Caco-2 (cell line): ENCODE results near the gene GCLM. TPM values are rescaled to one million over a fixed set of nuclear protein-coding genes. Genes with fewer than 3 reads are reported as not detected.

Experiments
- BruUV-seq: library from RNA; stranded (reverse); fragments of 400-500 nt; replicated peaks from 2 replicates; lab custom pipeline; 2021; lab: Mats Ljungman, UMichigan
- CTCF ChIA-PET: fragments of 300-600 bp; sonication (Branson Sonifier 250); formaldehyde crosslinking; loops from one replicate; lab custom pipeline; 2022; ENCODE audit warnings: antibody characterized with exemption; lab: Charles Lee
- POLR2A ChIA-PET: fragments of 300-600 bp; sonication (Branson Sonifier 250); formaldehyde crosslinking; loops from one replicate; lab custom pipeline; 2022; ENCODE audit warnings: antibody characterized with exemption; lab: Charles Lee
- DNase-seq, 2 experiments: peaks; one replicate each; pipeline versions ENCODE4 v3.0.0 to v3.0.0-alpha.2; 2020 to 2022
- H3K27me3 ChIP-seq: replicated peaks from 2 replicates; pipeline ENCODE4 v1.6.0; 2011; ENCODE audit warnings: low read length; ENCODE audit not compliant: control insufficient read depth, insufficient read depth
- H3K36me3 ChIP-seq: 2 replicates; pipeline ENCODE4 v1.5.1; 2011; ENCODE audit warnings: low read length; ENCODE audit not compliant: control insufficient read depth, insufficient read depth
- H3K4me1 ChIP-seq: fragments of 250-450 bp; sonication (Bioruptor Pico); 2 replicates; pipeline ENCODE4 v1.5.1; 2020; ENCODE audit warnings: mild to moderate bottlenecking
- H3K4me3 ChIP-seq: 2 replicates; pipeline ENCODE4 v1.5.1; 2011; ENCODE audit warnings: low read depth, mild to moderate bottlenecking, control low read depth, low read length
- H3K9me3 ChIP-seq: fragments of 250-450 bp; sonication (Bioruptor Pico); 2 replicates; pipeline ENCODE4 v1.5.1; 2020; ENCODE audit warnings: mild to moderate bottlenecking, moderate library complexity
- H3K27ac Mint-ChIP-seq: one replicate; pipeline ENCODE4 v1.8.0; 2022; ENCODE audit warnings: mixed read lengths; ENCODE audit not compliant: unreplicated experiment
- H3K27me3 Mint-ChIP-seq: one replicate; pipeline ENCODE4 v1.8.0; 2022; ENCODE audit warnings: mixed read lengths; ENCODE audit not compliant: insufficient read depth, unreplicated experiment
- H3K36me3 Mint-ChIP-seq: one replicate; pipeline ENCODE4 v1.8.0; 2022; ENCODE audit warnings: mild to moderate bottlenecking, mixed read lengths; ENCODE audit not compliant: insufficient read depth, unreplicated experiment
- H3K4me1 Mint-ChIP-seq: one replicate; pipeline ENCODE4 v1.8.0; 2022; ENCODE audit warnings: low read depth, mixed read lengths; ENCODE audit not compliant: unreplicated experiment
- H3K4me3 Mint-ChIP-seq: one replicate; pipeline ENCODE4 v1.8.0; 2022; ENCODE audit warnings: mild to moderate bottlenecking, moderate library complexity, mixed read lengths; ENCODE audit not compliant: unreplicated experiment
- H3K9me3 Mint-ChIP-seq: one replicate; pipeline ENCODE4 v1.8.0; 2022; ENCODE audit warnings: mixed read lengths; ENCODE audit not compliant: unreplicated experiment
- intact Hi-C: fragments of 100-400 bp; cut with micrococcal nuclease; formaldehyde crosslinking; loops from one replicate; pipeline ENCODE4 v1.10.0; 2022; ENCODE audit not compliant: unreplicated experiment
- total RNA-seq: library from RNA; stranded (reverse); gene quantifications from 2 replicates; pipeline ENCODE4 v1.2.3, GENCODE V29; 2022
- TF ChIP-seq, protein P1 (sequence below), 2 experiments: fragments of 200-600 bp in 1 of 2; IDR thresholded peaks; 1 replicate in 1 of 2; 2 replicates in 1 of 2; pipeline versions ENCODE4 v1.5.1 to v1.8.0; 2011 to 2022; ENCODE audit warnings: antibody characterized with exemption in 1 of 2, control low read depth in 1 of 2, inconsistent platforms in 1 of 2, low read depth in 1 of 2, low read length in 1 of 2, mild to moderate bottlenecking in 1 of 2, moderate library complexity in 1 of 2; ENCODE audit not compliant: insufficient read depth in 1 of 2, severe bottlenecking in 1 of 2, unreplicated experiment in 1 of 2

Gene GCLM
- total RNA-seq, 1 experiment from 2014 or later: 11.8 TPM

DNA sequence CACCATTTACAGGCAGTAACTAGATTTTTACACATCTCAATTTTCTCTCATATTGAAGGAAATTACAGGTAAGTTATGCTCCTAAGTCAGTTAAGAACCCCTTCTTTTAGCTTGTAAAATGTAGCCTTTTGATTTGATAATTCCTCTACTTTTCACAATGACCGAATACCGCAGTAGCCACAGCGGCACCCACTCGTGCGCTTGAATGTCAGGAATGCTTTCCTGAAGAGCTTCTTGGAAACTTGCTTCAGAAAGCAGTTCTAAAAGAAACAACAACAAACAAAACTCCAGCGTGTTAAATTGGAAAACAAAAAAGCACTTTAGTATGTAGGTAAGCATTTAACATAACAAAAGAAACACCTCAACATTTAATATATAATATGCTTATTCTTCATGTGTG lies 20.3 kb downstream of the GCLM start:
- ChIA-PET POLR2A (no interaction called here), CTCF (no interaction called here)
- Mint-ChIP-seq H3K27me3 (no peaks in the 10 kb centered on the region), H3K4me3 (no peak overlapping the region), H3K9me3 (no peaks in the 10 kb centered on the region), H3K36me3 (peaks cover 6% of the 10 kb centered on the region), H3K4me1 (peaks cover 6% of the 10 kb centered on the region), H3K27ac (no peak overlapping the region)
- TF ChIP-seq, protein P1, sequence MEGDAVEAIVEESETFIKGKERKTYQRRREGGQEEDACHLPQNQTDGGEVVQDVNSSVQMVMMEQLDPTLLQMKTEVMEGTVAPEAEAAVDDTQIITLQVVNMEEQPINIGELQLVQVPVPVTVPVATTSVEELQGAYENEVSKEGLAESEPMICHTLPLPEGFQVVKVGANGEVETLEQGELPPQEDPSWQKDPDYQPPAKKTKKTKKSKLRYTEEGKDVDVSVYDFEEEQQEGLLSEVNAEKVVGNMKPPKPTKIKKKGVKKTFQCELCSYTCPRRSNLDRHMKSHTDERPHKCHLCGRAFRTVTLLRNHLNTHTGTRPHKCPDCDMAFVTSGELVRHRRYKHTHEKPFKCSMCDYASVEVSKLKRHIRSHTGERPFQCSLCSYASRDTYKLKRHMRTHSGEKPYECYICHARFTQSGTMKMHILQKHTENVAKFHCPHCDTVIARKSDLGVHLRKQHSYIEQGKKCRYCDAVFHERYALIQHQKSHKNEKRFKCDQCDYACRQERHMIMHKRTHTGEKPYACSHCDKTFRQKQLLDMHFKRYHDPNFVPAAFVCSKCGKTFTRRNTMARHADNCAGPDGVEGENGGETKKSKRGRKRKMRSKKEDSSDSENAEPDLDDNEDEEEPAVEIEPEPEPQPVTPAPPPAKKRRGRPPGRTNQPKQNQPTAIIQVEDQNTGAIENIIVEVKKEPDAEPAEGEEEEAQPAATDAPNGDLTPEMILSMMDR (IDR thresholded peaks at IDR 0.05; ENCODE audit: insufficient read depth in 1 of 2, low read depth in 1 of 2, low read length in 1 of 2, severe bottlenecking in 1 of 2, unreplicated experiment in 1 of 2): no peak
- no TSS peak for BruUV-seq
- Histone ChIP-seq H3K9me3 (no peaks in the 10 kb centered on the region), H3K27me3 (no peaks in the 10 kb centered on the region), H3K4me3 (no peak overlapping the region), H3K36me3 (no peaks in the 10 kb centered on the region), H3K4me1 (no peaks in the 10 kb centered on the region)
- no peak for DNase-seq
- intact Hi-C loops: no loop called here

DNA sequence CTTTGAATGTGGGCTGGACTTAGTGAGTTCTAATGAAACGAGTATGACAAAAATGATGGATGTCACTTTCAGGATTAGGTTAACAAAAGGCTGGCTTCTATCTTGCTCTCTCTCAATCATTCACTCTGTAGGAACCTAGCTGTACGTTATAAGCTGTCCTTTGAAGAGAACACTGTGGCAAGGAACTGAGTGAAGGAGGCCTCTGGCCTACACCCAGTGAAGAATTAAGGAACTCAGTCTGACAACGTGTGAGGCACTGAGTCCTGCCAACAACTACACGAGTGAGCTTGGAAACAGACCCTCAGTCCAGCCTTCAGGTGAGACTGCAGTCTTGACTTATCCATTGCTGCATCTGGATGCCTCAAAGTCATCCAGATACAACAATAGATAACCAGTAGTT lies 27.0 kb downstream of the GCLM start:
- CTCF ChIA-PET: no interaction called here
- no peaks in the 10 kb centered on the region for H3K36me3 ChIP-seq
- peaks cover 7% of the 10 kb centered on the region for H3K4me1 Mint-ChIP-seq

GRCh38 chr1:93880731-93881130 lies 28.5 kb downstream of the GCLM start:
- intact Hi-C loops: no loop called here
- Histone ChIP-seq H3K4me1 (no peaks in the 10 kb centered on the region), H3K9me3 (no peaks in the 10 kb centered on the region), H3K27me3 (no peaks in the 10 kb centered on the region), H3K36me3 (no peaks in the 10 kb centered on the region), H3K4me3 (no peak overlapping the region)
- DNase-seq: no peak
- H3K27ac Mint-ChIP-seq: no peak overlapping the region
- no peaks in the 10 kb centered on the region for H3K9me3 Mint-ChIP-seq
- CTCF ChIA-PET: no interaction called here
- peaks cover 17% of the 10 kb centered on the region for H3K4me1 Mint-ChIP-seq
- peaks cover 28% of the 10 kb centered on the region for H3K36me3 Mint-ChIP-seq
- H3K27me3 Mint-ChIP-seq: no peaks in the 10 kb centered on the region
- no TSS peak for BruUV-seq
- POLR2A ChIA-PET: no interaction called here
- H3K4me3 Mint-ChIP-seq: no peak overlapping the region
- TF ChIP-seq, protein P1 (IDR thresholded peaks at IDR 0.05; ENCODE audit: insufficient read depth in 1 of 2, low read depth in 1 of 2, low read length in 1 of 2, severe bottlenecking in 1 of 2, unreplicated experiment in 1 of 2): no peak

More for the DNA sequence above, 27.0 kb downstream of the GCLM start:
- no peak overlapping the region for H3K4me3 ChIP-seq
- H3K27me3 ChIP-seq: no peaks in the 10 kb centered on the region
- DNase-seq: no peak
- H3K27me3 Mint-ChIP-seq: no peaks in the 10 kb centered on the region
- no peaks in the 10 kb centered on the region for H3K9me3 Mint-ChIP-seq
- H3K4me3 Mint-ChIP-seq: no peak overlapping the region
- H3K36me3 Mint-ChIP-seq: peaks cover 14% of the 10 kb centered on the region
- TF ChIP-seq, protein P1 (IDR thresholded peaks at IDR 0.05; ENCODE audit: insufficient read depth in 1 of 2, low read depth in 1 of 2, low read length in 1 of 2, severe bottlenecking in 1 of 2, unreplicated experiment in 1 of 2): no peak
- no TSS peak for BruUV-seq
- H3K27ac Mint-ChIP-seq: no peak overlapping the region
- intact Hi-C loops: no loop called here
- H3K9me3 ChIP-seq: no peaks in the 10 kb centered on the region
- POLR2A ChIA-PET: no interaction called here
- no peaks in the 10 kb centered on the region for H3K4me1 ChIP-seq
